ENCODE measurements around the gene DZIP3. TPM values are rescaled to one million over a fixed set of nuclear protein-coding genes. Genes with fewer than 3 reads are reported as not detected.
"Not testable (repeated sequence)": the region's sequence is repeated elsewhere in the genome, so short reads cannot be mapped to it uniquely, and the experiment has no call there.

The DZIP3 gene
- polyA plus RNA-seq, 4 donors: 28.3 to 36.9 (median 34.6) TPM

GRCh38 chr3:108673988-108674661 lies 84.6 kb downstream of the DZIP3 start:
- DNase-seq (ENCODE audit: low read depth in 4 of 4, low spot score in 2 of 4): no peak

- no peak for DNase-seq (ENCODE audit: low read depth in 4 of 4, low spot score in 2 of 4)
Observed at GRCh38 chr3:108677811-108678210, 88.3 kb downstream of the DZIP3 start.

DNA sequence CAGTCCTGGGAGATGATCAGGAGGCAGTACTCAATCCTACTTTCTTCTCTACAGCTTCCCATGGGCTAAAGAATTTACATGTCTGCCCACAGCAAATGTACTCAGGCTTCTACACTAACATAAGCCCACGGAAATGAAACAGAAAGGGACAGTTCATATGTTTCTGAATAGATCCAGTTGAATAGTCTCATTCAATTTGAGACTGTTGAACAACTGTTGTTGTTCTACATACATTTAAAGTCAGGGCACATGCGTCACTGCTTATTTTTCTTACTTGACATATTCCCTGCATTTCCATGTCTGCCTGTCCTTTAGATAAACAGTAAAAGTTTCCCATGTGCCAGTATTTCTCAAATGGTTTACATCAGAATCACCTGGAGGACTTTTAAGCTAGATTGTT lies 102.8 kb downstream of the DZIP3 start:
- not testable (repeated sequence) for DNase-seq (ENCODE audit: low read depth in 4 of 4, low spot score in 2 of 4)

- DNase-seq (ENCODE audit: low read depth in 4 of 4, low spot score in 2 of 4): no peak
Observed at GRCh38 chr3:108698461-108698860, 108.9 kb downstream of the DZIP3 start.

DNA sequence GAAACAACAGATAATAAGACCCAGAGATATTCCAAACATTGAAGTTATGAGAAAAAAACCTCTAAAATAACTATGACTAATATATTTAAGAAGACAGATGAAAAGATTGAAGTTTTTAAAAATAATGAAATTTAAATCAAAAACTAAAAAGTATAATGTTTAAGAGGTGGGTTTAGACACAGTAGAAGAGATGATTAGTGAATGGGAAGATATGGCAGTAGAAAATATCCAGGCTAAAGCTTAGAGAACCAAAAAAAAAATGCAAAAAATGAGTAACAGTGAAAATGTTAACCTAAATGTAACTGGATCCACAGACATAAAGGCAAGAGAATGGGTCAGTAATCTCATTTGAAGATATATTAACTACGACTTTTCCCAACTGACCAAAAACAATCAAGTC lies 115.5 kb downstream of the DZIP3 start:
- DNase-seq (ENCODE audit: low read depth in 4 of 4, low spot score in 2 of 4): no peak

DNA sequence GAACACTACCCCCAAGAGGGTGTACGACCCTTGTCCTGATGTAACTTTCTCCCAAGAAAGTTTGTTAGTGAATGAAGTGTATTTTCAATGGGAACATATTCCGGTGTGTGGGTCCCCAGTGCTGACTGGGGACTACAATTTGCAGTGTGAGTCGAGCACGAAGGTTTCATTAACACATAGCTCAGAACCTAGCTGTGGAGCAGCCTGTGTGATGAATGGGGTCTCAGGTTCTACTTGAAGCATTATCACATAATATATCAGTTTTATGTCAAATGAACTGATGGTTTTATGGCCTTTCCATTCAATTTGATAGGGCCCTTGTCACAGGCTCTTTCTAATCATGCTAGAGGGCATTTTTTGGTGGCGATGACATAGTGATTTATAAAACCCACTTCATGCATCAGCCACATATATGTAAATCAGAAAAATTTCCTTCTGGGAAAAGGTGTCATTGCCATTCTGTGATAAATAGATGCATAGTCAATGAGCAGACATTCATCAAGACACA lies 123.5 kb downstream of the DZIP3 start:
- DNase-seq (ENCODE audit: low read depth in 4 of 4, low spot score in 2 of 4): no peak

DNA sequence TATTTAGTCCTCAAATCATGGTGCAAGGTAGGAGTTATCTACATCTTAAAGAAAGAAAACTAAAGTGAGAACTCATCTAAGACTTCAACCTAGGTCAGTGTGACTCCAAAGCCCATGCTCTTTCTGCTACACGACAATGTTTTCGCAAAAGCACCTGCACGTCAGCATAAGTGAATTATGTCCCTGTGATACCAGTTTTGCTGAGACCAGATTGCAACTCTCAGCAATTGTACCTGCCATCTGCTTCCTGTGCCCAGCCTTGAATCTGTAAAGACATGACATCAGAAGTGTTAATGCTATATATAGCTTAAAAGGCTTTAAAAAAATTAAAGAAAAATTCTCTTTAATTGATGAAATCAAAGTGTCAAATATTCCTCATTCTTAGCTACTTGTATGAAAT lies 124.3 kb downstream of the DZIP3 start:
- DNase-seq (ENCODE audit: low read depth in 4 of 4, low spot score in 2 of 4): no peak

- DNase-seq (ENCODE audit: low read depth in 4 of 4, low spot score in 2 of 4): no peak
Observed at GRCh38 chr3:108718454-108718853, 128.9 kb downstream of the DZIP3 start.

GRCh38 chr3:108719178-108719806 lies 129.8 kb downstream of the DZIP3 start:
- DNase-seq (ENCODE audit: low read depth in 4 of 4, low spot score in 2 of 4): no peak

DNA sequence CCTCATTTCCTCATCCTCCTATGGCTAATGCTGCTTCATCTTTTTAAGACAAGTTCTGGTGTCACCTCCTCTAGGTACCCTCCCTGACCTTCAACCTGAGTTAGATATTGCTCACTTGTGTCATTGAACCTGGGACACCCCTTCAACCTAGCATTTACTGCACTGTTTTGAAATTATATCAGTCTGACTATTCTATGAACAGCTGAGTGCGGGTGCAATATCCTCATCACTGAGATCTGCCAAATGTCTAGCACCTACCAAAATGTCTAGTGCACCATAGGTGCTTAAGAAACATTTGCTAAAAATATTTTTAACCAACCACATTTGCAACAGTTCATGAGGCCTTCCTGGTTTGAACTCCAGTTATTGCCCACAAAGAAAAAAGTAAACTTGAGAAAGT lies 133.2 kb downstream of the DZIP3 start:
- DNase-seq (ENCODE audit: low read depth in 4 of 4, low spot score in 2 of 4): no peak

GRCh38 chr3:108724101-108724500 lies 134.6 kb downstream of the DZIP3 start:
- DNase-seq (ENCODE audit: low read depth in 4 of 4, low spot score in 2 of 4): no peak

GRCh38 chr3:108728105-108728504 lies 138.6 kb downstream of the DZIP3 start:
- no peak for DNase-seq (ENCODE audit: low read depth in 4 of 4, low spot score in 2 of 4)

GRCh38 chr3:108728934-108729333 lies 139.4 kb downstream of the DZIP3 start:
- no peak for DNase-seq (ENCODE audit: low read depth in 4 of 4, low spot score in 2 of 4)

DNA sequence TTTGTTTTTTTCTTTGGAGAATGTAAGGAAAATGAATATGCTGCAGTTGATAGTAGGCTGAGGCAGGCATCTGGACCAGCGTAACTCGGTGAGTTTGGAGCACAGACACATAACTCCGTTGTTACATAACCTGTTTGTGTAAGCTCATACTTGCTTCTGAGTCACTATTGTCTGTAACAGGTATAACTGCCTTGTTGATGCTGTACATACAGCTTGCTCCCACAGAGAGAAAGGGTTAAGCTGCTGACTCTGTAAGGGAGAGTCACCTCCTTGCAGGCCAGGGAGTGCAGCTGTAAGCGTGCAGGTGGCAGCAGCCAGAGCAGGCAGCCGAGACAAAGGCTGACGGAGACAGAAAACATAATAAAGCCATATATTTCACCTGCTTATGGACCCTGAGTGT lies 147.3 kb downstream of the DZIP3 start:
- DNase-seq (ENCODE audit: low read depth in 4 of 4, low spot score in 2 of 4): no peak

GRCh38 chr3:108742929-108743328 lies 153.4 kb downstream of the DZIP3 start:
- DNase-seq (ENCODE audit: low read depth in 4 of 4, low spot score in 2 of 4): no peak

Other genes starting within 250 kb of the DZIP3 start
- under 1 TPM; 0.17 to 0.47 (median 0.33) TPM for gene MYH15, start 79.1 kb upstream of the DZIP3 start, polyA plus RNA-seq (ENCODE audit: insufficient read length in 4 of 4)
- gene CIP2A, start 284 bp upstream of the DZIP3 start, polyA plus RNA-seq (ENCODE audit: insufficient read length in 4 of 4): 10 to 100 TPM; 17.0 to 20.5 (median 19.1) TPM
- gene RETNLB, start 167.7 kb downstream of the DZIP3 start, polyA plus RNA-seq (ENCODE audit: insufficient read length in 4 of 4): not detected
- gene TRAT1, start 233.1 kb downstream of the DZIP3 start, polyA plus RNA-seq (ENCODE audit: insufficient read length in 4 of 4): under 1 TPM in 1 of 4 donors, not detected in 3; 0.13 TPM

All from left renal cortex interstitium (tissue), 4 donors.